WI38 (cell line): ENCODE measurements around the gene UGT2A3.

Source experiments
- H3K4me3 ChIP-seq: 2 replicates; pipeline ENCODE4 v1.5.1; 2011; ENCODE audit warnings: low read depth, mild to moderate bottlenecking, control low read depth, low read length
- TF ChIP-seq, protein P1 (sequence below): IDR thresholded peaks from 2 replicates; pipeline ENCODE4 v1.5.1; 2012; ENCODE audit warnings: low read depth, mild to moderate bottlenecking, control low read depth, low read length

Gene UGT2A3

DNA sequence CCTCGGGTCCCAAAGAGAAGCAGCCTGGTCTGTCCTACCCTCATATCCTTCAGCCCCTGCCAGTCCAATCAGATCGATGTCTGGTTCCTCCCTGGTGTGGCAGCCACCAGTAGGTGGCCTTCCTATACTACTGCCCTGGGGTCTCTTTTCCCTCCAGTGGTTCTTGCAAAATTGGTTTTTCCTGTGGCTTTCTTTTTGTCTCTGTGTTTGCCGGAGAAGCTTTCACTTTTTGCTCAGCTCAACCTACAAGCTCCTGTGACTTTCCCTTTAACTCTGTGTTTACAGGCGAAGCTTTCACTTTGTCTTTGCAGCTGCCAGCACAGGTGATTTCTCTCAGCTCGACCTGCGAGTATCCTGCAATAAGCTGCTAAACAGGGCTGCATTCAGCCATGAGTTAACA is 46.8 kb downstream of the UGT2A3 start:
- TF ChIP-seq, protein P1, sequence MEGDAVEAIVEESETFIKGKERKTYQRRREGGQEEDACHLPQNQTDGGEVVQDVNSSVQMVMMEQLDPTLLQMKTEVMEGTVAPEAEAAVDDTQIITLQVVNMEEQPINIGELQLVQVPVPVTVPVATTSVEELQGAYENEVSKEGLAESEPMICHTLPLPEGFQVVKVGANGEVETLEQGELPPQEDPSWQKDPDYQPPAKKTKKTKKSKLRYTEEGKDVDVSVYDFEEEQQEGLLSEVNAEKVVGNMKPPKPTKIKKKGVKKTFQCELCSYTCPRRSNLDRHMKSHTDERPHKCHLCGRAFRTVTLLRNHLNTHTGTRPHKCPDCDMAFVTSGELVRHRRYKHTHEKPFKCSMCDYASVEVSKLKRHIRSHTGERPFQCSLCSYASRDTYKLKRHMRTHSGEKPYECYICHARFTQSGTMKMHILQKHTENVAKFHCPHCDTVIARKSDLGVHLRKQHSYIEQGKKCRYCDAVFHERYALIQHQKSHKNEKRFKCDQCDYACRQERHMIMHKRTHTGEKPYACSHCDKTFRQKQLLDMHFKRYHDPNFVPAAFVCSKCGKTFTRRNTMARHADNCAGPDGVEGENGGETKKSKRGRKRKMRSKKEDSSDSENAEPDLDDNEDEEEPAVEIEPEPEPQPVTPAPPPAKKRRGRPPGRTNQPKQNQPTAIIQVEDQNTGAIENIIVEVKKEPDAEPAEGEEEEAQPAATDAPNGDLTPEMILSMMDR, result peak; percentile 23; the same call in 1 of the 2 replicates
- H3K4me3 ChIP-seq, result peak overlapping the region; percentile 31

DNA sequence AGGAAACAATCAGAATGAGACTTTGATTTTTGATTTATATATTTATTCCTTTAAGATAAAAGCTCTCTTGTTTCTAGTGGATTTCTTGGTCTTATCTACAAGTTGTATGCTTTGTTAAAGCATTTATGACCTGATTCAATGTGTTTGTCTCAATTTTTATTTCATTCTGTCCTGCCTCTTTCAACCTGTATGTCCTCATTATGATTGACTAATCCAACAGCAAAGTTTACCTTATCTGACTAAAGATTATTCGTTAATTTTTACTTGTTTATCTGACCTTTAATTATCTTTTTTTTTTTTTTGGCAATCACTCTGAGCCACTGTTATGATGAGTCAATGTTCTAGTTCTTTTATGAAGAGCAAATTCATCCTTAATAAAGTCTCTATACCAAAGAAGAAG is 54.9 kb downstream of the UGT2A3 start:
- no peak overlapping the region for H3K4me3 ChIP-seq
- TF ChIP-seq, protein P1, result no peak

DNA sequence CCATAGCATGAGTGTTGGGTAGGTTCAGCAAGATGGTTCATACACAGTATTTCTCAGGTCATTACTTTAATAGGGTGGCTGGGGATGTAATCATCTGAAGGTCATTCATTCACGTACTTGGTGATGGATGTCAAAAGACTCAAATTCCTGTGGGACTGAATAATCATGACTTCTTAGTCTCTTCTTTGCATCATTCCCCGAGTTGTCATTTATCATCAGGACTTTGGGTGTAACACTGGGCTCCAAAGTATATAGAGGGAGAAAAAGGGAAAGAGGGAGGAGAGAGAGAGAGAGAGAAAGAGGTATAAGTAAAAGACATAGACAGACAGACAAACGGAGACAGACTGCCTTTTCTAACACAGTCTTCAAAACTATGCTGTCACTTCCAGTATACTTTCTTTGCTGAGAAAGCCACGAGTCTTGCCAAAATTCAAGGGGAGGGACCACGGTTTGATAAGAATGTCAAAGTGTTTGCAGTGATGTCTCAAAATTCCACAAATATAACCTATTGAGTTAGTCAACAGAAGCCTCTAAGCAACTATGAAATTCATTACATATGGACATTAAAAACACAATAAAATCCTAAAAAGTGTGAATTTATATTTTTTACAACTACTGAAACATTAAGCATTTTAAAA is 55.9 kb downstream of the UGT2A3 start:
- H3K4me3 ChIP-seq, result no peak overlapping the region
- TF ChIP-seq, protein P1, result no peak

DNA sequence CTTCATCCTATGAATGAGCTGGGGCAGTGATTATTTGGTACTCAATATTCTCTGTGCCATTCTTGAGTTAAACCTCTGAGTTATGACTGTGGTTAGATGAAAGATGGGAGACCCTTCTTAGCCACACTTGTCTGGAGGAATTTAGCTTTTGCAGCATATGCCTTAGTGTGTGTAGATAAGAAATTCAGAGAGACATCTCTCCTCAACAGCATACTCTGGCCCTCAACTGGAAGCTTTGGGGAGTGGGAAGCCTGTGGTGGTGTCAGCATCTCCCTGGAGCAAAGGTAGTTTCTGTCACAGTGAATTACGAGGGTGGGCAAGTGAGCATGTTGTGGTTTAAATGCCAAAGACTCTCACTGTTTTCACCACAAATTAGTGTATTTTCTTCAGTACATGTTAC is 58.7 kb downstream of the UGT2A3 start:
- H3K4me3 ChIP-seq, result no peak overlapping the region
- TF ChIP-seq, protein P1, result no peak

DNA sequence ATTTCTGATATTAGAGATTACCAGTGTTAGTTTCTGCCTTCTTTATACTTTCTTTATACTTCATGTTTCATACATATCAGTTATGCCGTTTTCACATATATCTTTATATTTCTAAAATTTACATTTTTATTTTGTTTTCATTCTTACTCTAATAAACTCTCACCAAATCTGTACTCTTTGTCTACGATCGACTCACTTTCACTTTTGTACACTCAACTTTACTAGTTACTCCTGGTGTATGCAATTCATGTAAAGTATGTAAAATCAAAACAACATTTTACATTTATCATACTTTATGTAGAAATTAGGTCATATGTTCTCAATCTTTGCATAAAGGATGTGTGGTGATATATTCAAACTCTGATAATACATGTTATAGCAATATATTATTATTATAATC is 59.9 kb downstream of the UGT2A3 start:
- H3K4me3 ChIP-seq, result no peak overlapping the region
- TF ChIP-seq, protein P1, result no peak

DNA sequence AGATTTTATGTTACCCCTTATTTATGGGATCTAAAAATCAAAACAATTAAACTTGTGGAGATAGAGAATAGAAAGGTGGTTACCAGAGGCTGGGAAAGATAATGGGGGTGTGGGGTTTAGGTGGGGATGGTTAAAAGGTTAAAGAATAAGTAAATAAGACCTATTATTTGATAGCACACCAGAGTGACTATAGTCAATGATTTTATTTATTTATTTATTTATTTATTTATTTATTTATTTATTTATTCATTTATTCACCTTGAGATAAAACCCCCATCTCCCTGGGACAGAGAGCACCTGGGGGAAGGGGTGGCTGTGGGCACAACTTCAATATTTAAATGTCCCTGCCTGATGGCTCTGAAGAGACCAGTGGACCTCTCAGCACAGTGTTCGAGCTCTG is 66.1 kb downstream of the UGT2A3 start:
- TF ChIP-seq, protein P1, result no peak
- H3K4me3 ChIP-seq, result no peak overlapping the region

DNA sequence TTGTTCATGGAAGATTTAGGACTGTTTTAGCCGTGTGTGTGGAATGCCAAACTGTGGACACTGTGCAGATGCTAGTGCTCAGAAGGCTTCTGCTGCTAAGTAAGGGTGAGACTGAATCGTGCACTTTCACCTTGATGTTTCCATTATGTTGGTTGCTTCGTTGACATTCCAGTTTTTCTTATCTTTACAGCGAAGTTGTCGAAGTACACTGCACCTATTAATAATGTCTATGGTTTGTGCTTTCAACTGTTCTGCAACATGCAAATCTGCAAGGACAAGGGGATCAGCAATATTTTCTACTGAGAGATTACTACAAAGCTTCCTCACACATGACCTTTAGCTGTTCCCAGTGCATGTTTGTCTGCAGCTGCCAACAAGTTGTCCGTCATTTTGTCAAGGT is 67.7 kb downstream of the UGT2A3 start:
- TF ChIP-seq, protein P1, result no peak

More for the DNA sequence above, 67.7 kb downstream of the UGT2A3 start:
- no peak overlapping the region for H3K4me3 ChIP-seq
